SU-DHL-6 (cell line): ENCODE results near the gene ARHGAP26.

Experiments
- EZH2phosphoT487 ChIP-seq: fragments of 200-600 bp; sonication (generic), shearing (Covaris generic); conservative IDR thresholded peaks from 2 replicates; pipeline ENCODE4 v1.6.1; 2018; ENCODE audit warnings: mild to moderate bottlenecking, antibody characterized with exemption, low read length, moderate library complexity, mixed read lengths
- TF ChIP-seq, protein P1 (sequence below): fragments of 200-600 bp; sonication (generic); IDR thresholded peaks from one replicate; pipeline ENCODE4 v1.5.1; 2017; ENCODE audit warnings: antibody characterized with exemption, mild to moderate bottlenecking, low read length, moderate library complexity; ENCODE audit not compliant: insufficient read depth, poor library complexity, severe bottlenecking

DNA sequence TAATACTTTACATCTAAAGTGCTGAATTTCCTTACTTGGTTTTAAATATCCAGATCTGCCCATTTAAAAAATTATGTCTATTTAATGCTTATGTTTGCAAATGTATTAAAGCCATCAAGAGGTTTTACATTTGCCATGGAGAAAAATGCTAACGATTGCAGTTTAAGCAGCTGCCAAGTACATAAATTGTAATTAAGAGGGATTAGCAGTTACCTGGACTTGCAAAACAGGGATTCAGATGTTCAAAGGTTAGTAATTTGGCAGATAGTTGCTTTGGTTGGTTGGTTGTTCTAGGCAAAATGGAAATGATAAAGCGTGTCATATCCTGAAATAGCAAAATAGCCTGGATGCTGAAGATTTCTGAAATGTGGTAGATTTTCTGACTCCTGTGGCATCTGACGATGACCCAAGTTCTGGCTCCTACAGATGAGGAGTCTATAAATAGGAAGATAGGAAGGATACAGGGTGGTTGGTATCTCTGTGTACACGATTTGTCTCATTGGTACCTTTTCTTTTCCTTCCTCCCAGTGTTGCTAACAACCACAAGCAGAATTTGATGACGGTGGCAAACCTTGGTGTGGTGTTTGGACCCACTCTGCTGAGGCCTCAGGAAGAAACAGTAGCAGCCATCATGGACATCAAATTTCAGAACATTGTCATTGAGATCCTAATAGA lies 350.4 kb downstream of the ARHGAP26 start:
- TF ChIP-seq, protein P1, sequence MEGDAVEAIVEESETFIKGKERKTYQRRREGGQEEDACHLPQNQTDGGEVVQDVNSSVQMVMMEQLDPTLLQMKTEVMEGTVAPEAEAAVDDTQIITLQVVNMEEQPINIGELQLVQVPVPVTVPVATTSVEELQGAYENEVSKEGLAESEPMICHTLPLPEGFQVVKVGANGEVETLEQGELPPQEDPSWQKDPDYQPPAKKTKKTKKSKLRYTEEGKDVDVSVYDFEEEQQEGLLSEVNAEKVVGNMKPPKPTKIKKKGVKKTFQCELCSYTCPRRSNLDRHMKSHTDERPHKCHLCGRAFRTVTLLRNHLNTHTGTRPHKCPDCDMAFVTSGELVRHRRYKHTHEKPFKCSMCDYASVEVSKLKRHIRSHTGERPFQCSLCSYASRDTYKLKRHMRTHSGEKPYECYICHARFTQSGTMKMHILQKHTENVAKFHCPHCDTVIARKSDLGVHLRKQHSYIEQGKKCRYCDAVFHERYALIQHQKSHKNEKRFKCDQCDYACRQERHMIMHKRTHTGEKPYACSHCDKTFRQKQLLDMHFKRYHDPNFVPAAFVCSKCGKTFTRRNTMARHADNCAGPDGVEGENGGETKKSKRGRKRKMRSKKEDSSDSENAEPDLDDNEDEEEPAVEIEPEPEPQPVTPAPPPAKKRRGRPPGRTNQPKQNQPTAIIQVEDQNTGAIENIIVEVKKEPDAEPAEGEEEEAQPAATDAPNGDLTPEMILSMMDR, result no peak
- no peak for TF ChIP-seq EZH2phosphoT487
